Upper lobe of left lung (tissue), 6 donors: Measurements from ENCODE around the gene SLC6A13. TPM values are rescaled to one million over a fixed set of nuclear protein-coding genes. Genes with fewer than 3 reads are reported as not detected.

ENCODE experiments used
- ATAC-seq, 2 donors: fragments of 200-7000 bp; cut with Tn5 transposase; one replicate each; pipeline ENCODE4 v1.9.1; 2022; ENCODE audit warnings: mild to moderate bottlenecking in 2 of 2, moderate library complexity in 2 of 2; ENCODE audit not compliant: low FRiP score in 2 of 2
- DNase-seq, 2 donors: peaks; one replicate each; pipeline ENCODE4 v3.0.0-alpha.2; 2019 to 2020
- H3K27ac ChIP-seq, 4 donors: fragments of 200-600 bp; sonication (generic); one replicate each; pipeline ENCODE4 v1.5.1; 2016 to 2019
- H3K27me3 ChIP-seq, 4 donors: fragments of 200-600 bp; sonication (generic); one replicate each; pipeline ENCODE4 v1.5.1; 2017 to 2019
- H3K36me3 ChIP-seq, 4 donors: fragments of 200-600 bp; sonication (generic); one replicate each; pipeline ENCODE4 v1.5.1; 2016 to 2019
- H3K4me1 ChIP-seq, 4 donors: fragments of 200-600 bp; sonication (generic); one replicate each; pipeline ENCODE4 v1.5.1; 2018 to 2019
- H3K4me3 ChIP-seq, 4 donors: fragments of 200-600 bp; sonication (generic); one replicate each; pipeline ENCODE4 v1.5.1; 2017 to 2019; ENCODE audit warnings: mild to moderate bottlenecking in 2 of 4, moderate library complexity in 1 of 4
- H3K9me3 ChIP-seq, 4 donors: fragments of 200-600 bp; sonication (generic); one replicate each; pipeline ENCODE4 v1.5.1; 2018 to 2019
- CTCF ChIP-seq, 6 experiments: fragments of 450-650 bp in 4 of 6; fragments of 200-600 bp in 2 of 6; sonication (generic) in 2 of 6; IDR thresholded peaks; one replicate each; pipeline ENCODE4 v1.5.1; 2016 to 2019; ENCODE audit warnings: antibody characterized with exemption in 6 of 6
- EP300 ChIP-seq, 4 donors: sonication (generic); formaldehyde crosslinking; IDR thresholded peaks; one replicate each; pipeline ENCODE4 v1.5.1; 2017; ENCODE audit warnings: antibody characterized with exemption in 4 of 4, control low read depth in 2 of 4
- POLR2A ChIP-seq, 4 donors: fragments of 450-650 bp; IDR thresholded peaks; one replicate each; pipeline ENCODE4 v1.5.1; 2016 to 2017; ENCODE audit warnings: antibody characterized with exemption in 4 of 4, mild to moderate bottlenecking in 2 of 4
- POLR2AphosphoS5 ChIP-seq, 2 donors: sonication (generic); formaldehyde crosslinking; IDR thresholded peaks; one replicate each; pipeline ENCODE4 v1.5.1; 2017; ENCODE audit warnings: antibody characterized with exemption in 2 of 2
- WGBS, 2 donors: methylation state at CpG; one replicate each; pipeline ENCODE4 v1.1.5; 2017 to 2018; 5-methylcytosine and 5-hydroxymethylcytosine counted together
- total RNA-seq, 6 donors: library from RNA; depleted of rRNA in 4 of 6; stranded (reverse); fragments of >200 nt in 4 of 6; gene quantifications; one replicate each; pipeline versions ENCODE4 v1.1.0 to v1.2.1, GENCODE V29; 2016 to 2021
- donor health status: DM: no; HTN: no; CAD: no; lungs with moderate emphysema.
- donor health status: DM: no; HTN: yes; CAD: no; lungs with severe emphysema.

SLC6A13 gene
- total RNA-seq, 6 donors from 2014 or later = 1.6 to 2.3 (median 2.0) TPM; not detected in 1

- whole genome bisulfite sequencing, 2 donors = 87 to 91% methylated on average over 8 to 11 of the region's 11 CpGs
- H3K27ac ChIP-seq = no peak overlapping the region
These were observed 58.4 kb downstream of the SLC6A13 start for GRCh38 chr12:204261-204678.

GRCh38 chr12:203462-204260, 59.0 kb downstream of the SLC6A13 start:
- H3K9me3 ChIP-seq = no peaks in the 10 kb centered on the region
- peak in 1 of 2 donors; percentile 90 for DNase-seq
- peak in 1 of 2 donors; percentile 87 for ATAC-seq
- 15 to 46% methylated on average over 40 to 42 of the region's 84 CpGs for WGBS, 2 donors
- peaks cover 0 to 8% (median 3%) of the 10 kb centered on the region in 4 donors for H3K27me3 ChIP-seq
- no peaks in the 10 kb centered on the region for H3K36me3 ChIP-seq
- peaks cover 0 to 21% (median 12%) of the 10 kb centered on the region in 4 donors for H3K4me1 ChIP-seq
- peak overlapping the region in 3 of 4 donors; percentile 47 to 57 (median 53) for H3K4me3 ChIP-seq
- TF ChIP-seq EP300 (IDR thresholded peaks at IDR 0.05) (no peak), CTCF (IDR thresholded peaks at IDR 0.05) (peak in 3 of 6 experiments; percentile 11 to 31 (median 17))
- H3K27ac ChIP-seq = no peak overlapping the region

More at GRCh38 chr12:204261-204678, 58.4 kb downstream of the SLC6A13 start:
- Histone ChIP-seq H3K4me3 (no peak overlapping the region), H3K36me3 (no peaks in the 10 kb centered on the region), H3K4me1 (peaks cover 0 to 21% (median 12%) of the 10 kb centered on the region in 4 donors), H3K9me3 (no peaks in the 10 kb centered on the region), H3K27me3 (peaks cover 0 to 8% (median 3%) of the 10 kb centered on the region in 4 donors)
- DNase-seq (no peak), ATAC-seq (no peak)
- no peak for TF ChIP-seq POLR2A (IDR thresholded peaks at IDR 0.05)
- TF ChIP-seq EP300 (IDR thresholded peaks at IDR 0.05) = no peak
- no peak for TF ChIP-seq POLR2AphosphoS5 (IDR thresholded peaks at IDR 0.05)
- TF ChIP-seq CTCF (IDR thresholded peaks at IDR 0.05) = no peak

GRCh38 chr12:203074-203461, 59.6 kb downstream of the SLC6A13 start:
- DNase-seq (no peak), ATAC-seq (no peak)
- 60 to 82% methylated on average over 16 of the region's 16 CpGs for whole genome bisulfite sequencing, 2 donors
- Histone ChIP-seq H3K4me1 (peaks cover 0 to 21% (median 12%) of the 10 kb centered on the region in 4 donors), H3K9me3 (no peaks in the 10 kb centered on the region), H3K36me3 (no peaks in the 10 kb centered on the region), H3K27ac (no peak overlapping the region), H3K27me3 (peaks cover 0 to 8% (median 3%) of the 10 kb centered on the region in 4 donors), H3K4me3 (peak overlapping the region in 3 of 4 donors; percentile 47 to 57 (median 53))
- TF ChIP-seq POLR2AphosphoS5 (IDR thresholded peaks at IDR 0.05) (no peak), CTCF (IDR thresholded peaks at IDR 0.05) (no peak), EP300 (IDR thresholded peaks at IDR 0.05) (no peak), POLR2A (IDR thresholded peaks at IDR 0.05) (no peak)

GRCh38 chr12:202081-202731, 60.4 kb downstream of the SLC6A13 start:
- peak in 1 of 2 donors; percentile 83 for DNase-seq
- H3K36me3 ChIP-seq = no peaks in the 10 kb centered on the region
- H3K27ac ChIP-seq = peak overlapping the region in 1 of 4 donors; percentile 2
- TF ChIP-seq CTCF (IDR thresholded peaks at IDR 0.05) (no peak), POLR2A (IDR thresholded peaks at IDR 0.05) (no peak), POLR2AphosphoS5 (IDR thresholded peaks at IDR 0.05) (peak in 1 of 2 donors; percentile 5)
- peaks cover 0 to 21% (median 12%) of the 10 kb centered on the region in 4 donors for H3K4me1 ChIP-seq
- H3K27me3 ChIP-seq = peaks cover 0 to 8% (median 3%) of the 10 kb centered on the region in 4 donors
- WGBS, 2 donors = 45 to 57% methylated on average over 9 to 15 of the region's 15 CpGs
- H3K4me3 ChIP-seq = no peak overlapping the region
- H3K9me3 ChIP-seq = no peaks in the 10 kb centered on the region
- ATAC-seq = peak in 1 of 2 donors; percentile 39
